ENCODE results near the gene HOXB3.

GRCh38 chr17:48540213-48540612 lies 49.8 kb downstream of the HOXB3 start:
- TF ChIP-seq CTCF (IDR thresholded peaks at IDR 0.05) (no peak), EZH2 (IDR thresholded peaks at IDR 0.05) (no peak), EZH2phosphoT487 (IDR thresholded peaks at IDR 0.05) (no peak)

All from neural progenitor cell (in vitro differentiated cells).